ENCODE data around the gene GRXCR1. TPM values are rescaled to one million over a fixed set of nuclear protein-coding genes. Genes with fewer than 3 reads are reported as not detected.
A peak's percentile ranks its signal among the peaks of the same experiment; 100 is the strongest.

Gene GRXCR1
- total RNA-seq, 1 experiment from 2014 or later, result not detected

- Histone ChIP-seq H3K27me3 (ENCODE audit: insufficient read depth, low read depth) (no peaks in the 10 kb centered on the region), H3K79me2 (ENCODE audit: low read depth) (no peaks in the 10 kb centered on the region), H3K36me3 (ENCODE audit: low read depth) (no peaks in the 10 kb centered on the region), H3K4me1 (replicated peaks; ENCODE audit: insufficient read depth) (no peaks in the 10 kb centered on the region), H3F3A (ENCODE audit: insufficient read depth, low read depth) (no peaks in the 10 kb centered on the region), H4K20me1 (ENCODE audit: insufficient read depth) (no peaks in the 10 kb centered on the region), H3K4me2 (peak overlapping the region; percentile 45), H2AFZ (no peak overlapping the region), H3K4me3 (no peak overlapping the region), H3K9me2 (ENCODE audit: insufficient read depth) (no peaks in the 10 kb centered on the region), H3K9me3 (ENCODE audit: insufficient read depth, low read depth) (no peaks in the 10 kb centered on the region), H3K27ac (no peak overlapping the region)
- TF ChIP-seq CTCF (conservative IDR thresholded peaks at IDR 0.05) (no peak), EZH2 (IDR thresholded peaks at IDR 0.05; ENCODE audit: low read depth) (no peak)
- ChIA-PET CTCF (no interaction called here), POLR2A (ENCODE audit: unreplicated experiment) (no interaction called here)
- intact Hi-C loops (cut with micrococcal nuclease; ENCODE audit: unreplicated experiment), result no loop called here
- DNase-seq, result no peak
- BruUV-seq (replicated peaks), result no TSS peak
These were observed 14.6 kb downstream of the GRXCR1 start for GRCh38 chr4:42906891-42907759.

- no peaks in the 10 kb centered on the region for H4K20me1 ChIP-seq (ENCODE audit: insufficient read depth)
- no peak overlapping the region for H3K4me2 ChIP-seq
- intact Hi-C loops (cut with micrococcal nuclease; ENCODE audit: unreplicated experiment), result no loop called here
- TF ChIP-seq EZH2 (IDR thresholded peaks at IDR 0.05; ENCODE audit: low read depth) (no peak), CTCF (conservative IDR thresholded peaks at IDR 0.05) (no peak)
- no TSS peak for BruUV-seq (replicated peaks)
- no peak overlapping the region for H3K27ac ChIP-seq
- no peaks in the 10 kb centered on the region for H3K27me3 ChIP-seq (ENCODE audit: insufficient read depth, low read depth)
- H3K4me3 ChIP-seq, result no peak overlapping the region
- ChIA-PET CTCF (no interaction called here), POLR2A (ENCODE audit: unreplicated experiment) (no interaction called here)
- DNase-seq, result no peak
- no peaks in the 10 kb centered on the region for H3K9me2 ChIP-seq (ENCODE audit: insufficient read depth)
- H3K79me2 ChIP-seq (ENCODE audit: low read depth), result no peaks in the 10 kb centered on the region
- H3K36me3 ChIP-seq (ENCODE audit: low read depth), result no peaks in the 10 kb centered on the region
- no peak overlapping the region for H2AFZ ChIP-seq
- no peaks in the 10 kb centered on the region for H3K4me1 ChIP-seq (replicated peaks; ENCODE audit: insufficient read depth)
- no peaks in the 10 kb centered on the region for H3K9me3 ChIP-seq (ENCODE audit: insufficient read depth, low read depth)
- no peaks in the 10 kb centered on the region for H3F3A ChIP-seq (ENCODE audit: insufficient read depth, low read depth)
These were observed 17.9 kb downstream of the GRXCR1 start for GRCh38 chr4:42910459-42910858.

- no peaks in the 10 kb centered on the region for H3K36me3 ChIP-seq (ENCODE audit: low read depth)
- H3F3A ChIP-seq (ENCODE audit: insufficient read depth, low read depth), result no peaks in the 10 kb centered on the region
- H3K9me2 ChIP-seq (ENCODE audit: insufficient read depth), result 0 out of 2 replicates have a peak, but pooled peaks cover 4% of the 10 kb centered on the region
- no peak overlapping the region for H3K4me3 ChIP-seq
- H3K4me1 ChIP-seq (replicated peaks; ENCODE audit: insufficient read depth), result no peaks in the 10 kb centered on the region
- no TSS peak for BruUV-seq (replicated peaks)
- H3K27ac ChIP-seq, result no peak overlapping the region
- TF ChIP-seq EZH2 (IDR thresholded peaks at IDR 0.05; ENCODE audit: low read depth) (no peak), CTCF (conservative IDR thresholded peaks at IDR 0.05) (no peak)
- no peaks in the 10 kb centered on the region for H4K20me1 ChIP-seq (ENCODE audit: insufficient read depth)
- CTCF ChIA-PET, result no interaction called here
- no peak overlapping the region for H2AFZ ChIP-seq
- no peaks in the 10 kb centered on the region for H3K9me3 ChIP-seq (ENCODE audit: insufficient read depth, low read depth)
- POLR2A ChIA-PET (ENCODE audit: unreplicated experiment), result no interaction called here
- H3K4me2 ChIP-seq, result no peak overlapping the region
- no peak for DNase-seq
- no peaks in the 10 kb centered on the region for H3K27me3 ChIP-seq (ENCODE audit: insufficient read depth, low read depth)
- no peaks in the 10 kb centered on the region for H3K79me2 ChIP-seq (ENCODE audit: low read depth)
- intact Hi-C loops (cut with micrococcal nuclease; ENCODE audit: unreplicated experiment), result no loop called here
These were observed 22.4 kb downstream of the GRXCR1 start for GRCh38 chr4:42914937-42915336.
